ENCODE measurements around the gene COL12A1.

COL12A1 gene

GRCh38 chr6:75236630-75237029, 30.8 kb upstream of the COL12A1 start:
- in situ Hi-C loops (cut with MboI; ENCODE audit: low sequenced_read_pairs, unreplicated experiment) = no loop called here
- no peak for DNase-seq (ENCODE audit: low spot score)

GRCh38 chr6:75235271-75235670, 29.4 kb upstream of the COL12A1 start:
- TF ChIP-seq, protein P1, sequence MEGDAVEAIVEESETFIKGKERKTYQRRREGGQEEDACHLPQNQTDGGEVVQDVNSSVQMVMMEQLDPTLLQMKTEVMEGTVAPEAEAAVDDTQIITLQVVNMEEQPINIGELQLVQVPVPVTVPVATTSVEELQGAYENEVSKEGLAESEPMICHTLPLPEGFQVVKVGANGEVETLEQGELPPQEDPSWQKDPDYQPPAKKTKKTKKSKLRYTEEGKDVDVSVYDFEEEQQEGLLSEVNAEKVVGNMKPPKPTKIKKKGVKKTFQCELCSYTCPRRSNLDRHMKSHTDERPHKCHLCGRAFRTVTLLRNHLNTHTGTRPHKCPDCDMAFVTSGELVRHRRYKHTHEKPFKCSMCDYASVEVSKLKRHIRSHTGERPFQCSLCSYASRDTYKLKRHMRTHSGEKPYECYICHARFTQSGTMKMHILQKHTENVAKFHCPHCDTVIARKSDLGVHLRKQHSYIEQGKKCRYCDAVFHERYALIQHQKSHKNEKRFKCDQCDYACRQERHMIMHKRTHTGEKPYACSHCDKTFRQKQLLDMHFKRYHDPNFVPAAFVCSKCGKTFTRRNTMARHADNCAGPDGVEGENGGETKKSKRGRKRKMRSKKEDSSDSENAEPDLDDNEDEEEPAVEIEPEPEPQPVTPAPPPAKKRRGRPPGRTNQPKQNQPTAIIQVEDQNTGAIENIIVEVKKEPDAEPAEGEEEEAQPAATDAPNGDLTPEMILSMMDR (IDR thresholded peaks at IDR 0.05; ENCODE audit: borderline replicate concordance, control extremely low read depth, extremely low read depth, insufficient read depth, missing control alignments) = no peak
- in situ Hi-C loops (cut with MboI; ENCODE audit: low sequenced_read_pairs, unreplicated experiment) = no loop called here
- DNase-seq (ENCODE audit: low spot score) = no peak

More at GRCh38 chr6:75236630-75237029, 30.8 kb upstream of the COL12A1 start:
- TF ChIP-seq, protein P1 (IDR thresholded peaks at IDR 0.05; ENCODE audit: borderline replicate concordance, control extremely low read depth, extremely low read depth, insufficient read depth, missing control alignments) = no peak

- TF ChIP-seq, protein P1 (IDR thresholded peaks at IDR 0.05; ENCODE audit: borderline replicate concordance, control extremely low read depth, extremely low read depth, insufficient read depth, missing control alignments) = no peak
- no peak for DNase-seq (ENCODE audit: low spot score)
- in situ Hi-C loops (cut with MboI; ENCODE audit: low sequenced_read_pairs, unreplicated experiment) = no loop called here
Observed at GRCh38 chr6:75234126-75234865, 28.4 kb upstream of the COL12A1 start.

- in situ Hi-C loops (cut with MboI; ENCODE audit: low sequenced_read_pairs, unreplicated experiment) = no loop called here
Observed at GRCh38 chr6:75233092-75233615, 27.3 kb upstream of the COL12A1 start.

GRCh38 chr6:75230484-75231325, 24.9 kb upstream of the COL12A1 start:
- no peak for DNase-seq (ENCODE audit: low spot score)
- in situ Hi-C loops (cut with MboI; ENCODE audit: low sequenced_read_pairs, unreplicated experiment) = no loop called here
- TF ChIP-seq, protein P1 (IDR thresholded peaks at IDR 0.05; ENCODE audit: borderline replicate concordance, control extremely low read depth, extremely low read depth, insufficient read depth, missing control alignments) = peak; percentile 31

More at GRCh38 chr6:75233092-75233615, 27.3 kb upstream of the COL12A1 start:
- DNase-seq (ENCODE audit: low spot score) = no peak
- TF ChIP-seq, protein P1 (IDR thresholded peaks at IDR 0.05; ENCODE audit: borderline replicate concordance, control extremely low read depth, extremely low read depth, insufficient read depth, missing control alignments) = no peak

GRCh38 chr6:75224303-75224926, 18.6 kb upstream of the COL12A1 start:
- in situ Hi-C loops (cut with MboI; ENCODE audit: low sequenced_read_pairs, unreplicated experiment) = loop anchor here (25.0 kb wide), 4 partner anchors 637 to 1362 kb away; no protein-coding TSS in a partner anchor
- DNase-seq (ENCODE audit: low spot score) = no peak
- TF ChIP-seq, protein P1 (IDR thresholded peaks at IDR 0.05; ENCODE audit: borderline replicate concordance, control extremely low read depth, extremely low read depth, insufficient read depth, missing control alignments) = no peak
